SW 1271 (cell line): ENCODE measurements around the gene MNT.

ENCODE experiments used
- DNase-seq, 2 experiments: peaks; one replicate each; lab custom pipeline; 2025; lab: John Stamatoyannopoulos, UW

MNT gene

GRCh38 chr17:2415081-2415480 is 14.2 kb upstream of the MNT start:
- DNase-seq = no peak

GRCh38 chr17:2414446-2415064 is 13.7 kb upstream of the MNT start:
- no peak for DNase-seq

- no peak for DNase-seq
Measured at GRCh38 chr17:2412561-2413021, 11.7 kb upstream of the MNT start.

- no peak for DNase-seq
Measured at GRCh38 chr17:2410951-2411350, 10.1 kb upstream of the MNT start.

GRCh38 chr17:2406903-2407790 is 6.3 kb upstream of the MNT start:
- peak; percentile 66 to 78 for DNase-seq

GRCh38 chr17:2406271-2406902 is 5.5 kb upstream of the MNT start:
- no peak for DNase-seq

GRCh38 chr17:2405247-2405926 is 4.5 kb upstream of the MNT start:
- DNase-seq = peak in 1 of 2 experiments; percentile 23

GRCh38 chr17:2403044-2403443 is 2.2 kb upstream of the MNT start:
- no peak for DNase-seq

- DNase-seq = no peak
Measured at GRCh38 chr17:2402544-2402943, 1.7 kb upstream of the MNT start.

GRCh38 chr17:2401426-2402221 is 764 bp upstream of the MNT start:
- DNase-seq = peak; percentile 96 to 98

- no peak for DNase-seq
Measured at GRCh38 chr17:2400474-2400866, 390 bp downstream of the MNT start.

- peak; percentile 76 to 90 for DNase-seq
Measured at GRCh38 chr17:2399572-2400473, 1.0 kb downstream of the MNT start.

- peak in 1 of 2 experiments; percentile 38 for DNase-seq
Measured at GRCh38 chr17:2398655-2399571, 1.9 kb downstream of the MNT start.

- DNase-seq = no peak
Measured at GRCh38 chr17:2398182-2398581, 2.7 kb downstream of the MNT start.

GRCh38 chr17:2397247-2398171 is 3.4 kb downstream of the MNT start:
- no peak for DNase-seq

- peak in 1 of 2 experiments; percentile 43 for DNase-seq
Measured at GRCh38 chr17:2396568-2397246, 4.2 kb downstream of the MNT start.

GRCh38 chr17:2396192-2396567 is 4.7 kb downstream of the MNT start:
- no peak for DNase-seq
